Erythroblast (primary cell): ENCODE measurements around the gene SLC46A2.

Source experiments
- DNase-seq, 2 experiments: peaks; one replicate each; lab custom pipeline; 2025; lab: John Stamatoyannopoulos, UW
- GATA1 ChIP-seq: IDR thresholded peaks from 2 replicates; pipeline ENCODE4 v1.6.1; 2011; ENCODE audit warnings: low read depth, mild to moderate bottlenecking, control low read depth, low read length, moderate library complexity
- POLR2A ChIP-seq: IDR thresholded peaks from 2 replicates; pipeline ENCODE4 v1.6.1; 2011; ENCODE audit warnings: mild to moderate bottlenecking, low read length

The SLC46A2 gene

GRCh38 chr9:112890106-112891081 lies at the start of gene SLC46A2:
Gene SLC46A2 (minus strand): TSS chr9:112890876. CDS start chr9:112890681, 195 bp downstream.
- no peak for TF ChIP-seq POLR2A
- no peak for TF ChIP-seq GATA1
- no peak for DNase-seq

GRCh38 chr9:112939418-112939817 lies 48.7 kb upstream of the SLC46A2 start:
- no peak for TF ChIP-seq POLR2A
- no peak for TF ChIP-seq GATA1
- no peak for DNase-seq

DNA sequence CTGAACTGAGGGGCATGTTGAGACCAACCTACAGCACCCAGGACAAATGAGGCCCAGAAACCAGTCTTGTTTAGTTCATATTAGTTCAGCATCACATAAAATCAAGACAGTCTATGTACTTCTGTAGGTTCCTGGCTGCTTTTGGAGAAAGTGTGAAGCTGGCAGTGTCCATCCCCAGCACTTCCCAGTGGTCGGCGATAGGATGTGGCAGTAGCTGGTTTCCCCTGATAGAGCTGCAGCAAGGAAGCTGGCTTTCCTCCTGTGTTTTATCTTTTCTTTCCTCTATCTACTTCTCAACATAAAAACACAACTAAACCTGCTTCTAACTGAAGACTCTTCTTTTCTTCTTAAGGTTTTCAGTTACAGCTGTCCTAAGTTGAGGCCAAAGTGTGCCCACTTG lies 43.0 kb upstream of the SLC46A2 start:
- DNase-seq, result no peak
- no peak for TF ChIP-seq POLR2A
- TF ChIP-seq GATA1, result no peak

DNA sequence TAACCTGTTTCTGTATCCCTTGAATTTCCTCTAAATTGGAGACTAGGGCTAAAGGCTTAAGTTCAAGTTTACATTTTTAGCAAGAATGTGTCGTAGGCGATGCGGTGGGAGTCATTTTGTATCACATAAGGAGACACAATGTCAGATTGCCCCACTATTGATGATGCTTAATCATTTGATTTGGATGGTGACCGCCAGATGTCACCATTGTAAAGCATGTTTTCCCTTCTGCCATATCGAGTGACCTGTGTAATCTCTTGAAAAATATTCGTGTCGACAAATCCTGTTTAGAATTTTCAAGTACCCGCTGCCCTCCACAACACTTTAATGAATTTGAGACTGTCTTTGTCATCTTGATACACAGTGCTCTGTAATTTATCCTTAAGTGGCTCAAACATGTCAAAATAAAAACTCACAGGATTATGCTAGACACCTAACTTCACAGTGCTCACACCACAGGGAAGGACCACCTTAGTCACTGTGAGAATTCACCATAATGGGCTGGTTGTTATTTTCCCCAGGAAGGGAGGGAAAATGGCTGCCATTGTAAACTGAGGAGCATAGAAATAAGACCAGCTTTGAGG lies 34.5 kb upstream of the SLC46A2 start:
- peak; percentile 17 to 40 for DNase-seq
- TF ChIP-seq POLR2A (no peak), GATA1 (no peak)

DNA sequence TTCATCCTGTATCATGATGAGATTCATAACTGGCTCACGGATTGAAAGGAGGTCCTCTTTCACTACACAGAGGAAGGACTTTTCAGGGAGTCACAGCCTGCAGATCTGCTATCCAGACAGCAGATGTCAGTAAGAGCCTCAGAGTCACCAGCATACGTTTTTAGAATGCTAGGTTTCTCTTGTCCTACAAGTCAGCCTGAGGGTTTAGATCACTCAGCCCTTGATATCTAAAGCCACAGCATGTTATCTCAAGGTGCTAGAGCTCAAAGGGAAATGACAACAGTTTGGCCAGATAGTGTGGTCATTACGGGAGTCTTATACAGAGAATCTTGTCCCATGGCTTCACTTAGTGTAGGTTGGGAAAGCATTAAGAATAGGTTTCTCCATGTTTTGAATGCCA lies 30.9 kb upstream of the SLC46A2 start:
- TF ChIP-seq POLR2A, result no peak
- TF ChIP-seq GATA1, result no peak
- peak; percentile 26 to 53 for DNase-seq

DNA sequence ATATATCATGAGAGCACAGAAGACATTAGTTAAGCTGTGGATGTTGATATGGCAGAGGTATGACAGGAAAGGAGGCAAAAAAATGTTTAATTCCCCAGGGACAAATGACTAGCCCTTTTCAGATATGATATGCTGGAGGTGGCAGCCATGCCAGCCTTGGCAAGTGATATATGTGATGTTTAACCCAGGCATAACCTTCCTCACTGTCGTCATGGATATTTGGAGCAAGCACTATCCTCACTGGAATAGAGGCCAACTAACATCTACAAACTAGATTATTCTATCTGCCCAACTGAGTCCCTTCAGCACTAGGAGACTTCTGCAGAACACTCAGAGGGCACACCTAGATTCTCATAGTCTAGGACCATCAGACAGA lies 27.3 kb upstream of the SLC46A2 start:
- no peak for DNase-seq
- no peak for TF ChIP-seq POLR2A
- TF ChIP-seq GATA1, result no peak

DNA sequence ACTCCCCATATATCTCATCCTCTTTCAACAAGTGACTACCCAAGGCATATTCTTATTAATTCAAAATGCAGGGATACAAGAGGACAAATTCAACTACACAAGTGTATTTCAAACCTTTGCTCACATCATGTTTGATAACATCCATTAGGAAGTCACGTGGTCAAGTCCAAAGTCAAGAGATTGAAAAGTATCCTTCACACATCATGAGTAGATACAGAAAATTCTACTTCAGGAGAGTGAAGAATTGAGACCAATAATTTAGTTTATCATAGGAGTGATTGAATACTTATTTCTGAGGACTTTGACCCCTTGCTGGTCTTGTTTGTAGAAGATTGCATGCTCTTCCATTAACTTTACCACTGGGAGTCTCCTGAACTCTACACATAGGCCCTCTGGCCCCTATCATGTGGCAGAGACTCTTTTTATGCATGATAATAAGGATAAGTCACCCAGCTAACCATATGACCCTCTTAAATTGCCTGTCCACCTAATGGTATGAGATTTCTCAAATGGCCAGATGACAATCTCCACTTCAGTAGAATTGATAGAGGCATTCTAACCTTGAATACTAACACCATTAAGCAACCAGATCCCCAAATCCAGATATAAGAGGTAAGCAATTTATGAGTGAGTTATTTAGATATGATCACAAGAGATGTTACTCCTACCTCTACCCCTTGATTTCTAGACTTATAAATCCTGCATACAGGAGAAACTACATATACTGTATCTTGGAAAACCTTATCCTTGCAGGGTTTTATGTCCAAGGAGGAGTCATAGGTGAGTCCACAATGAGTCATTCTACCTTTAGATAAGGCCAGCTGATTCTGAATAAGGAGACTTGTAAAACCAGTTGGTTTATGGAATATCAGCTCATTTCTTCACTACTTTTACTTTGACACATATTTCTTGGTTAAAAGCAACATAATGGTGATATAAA lies 26.6 kb upstream of the SLC46A2 start:
- DNase-seq, result no peak
- no peak for TF ChIP-seq GATA1
- no peak for TF ChIP-seq POLR2A

- peak; percentile 5 to 12 for DNase-seq
- TF ChIP-seq GATA1, result no peak
- TF ChIP-seq POLR2A, result no peak
Measured at GRCh38 chr9:112914524-112914923, 23.8 kb upstream of the SLC46A2 start.

GRCh38 chr9:112913326-112913725 lies 22.6 kb upstream of the SLC46A2 start:
- no peak for TF ChIP-seq POLR2A
- TF ChIP-seq GATA1, result no peak
- DNase-seq, result no peak

- no peak for TF ChIP-seq GATA1
- DNase-seq, result no peak
Measured at GRCh38 chr9:112912636-112913035, 22.0 kb upstream of the SLC46A2 start.

GRCh38 chr9:112911736-112912135 lies 21.1 kb upstream of the SLC46A2 start:
- no peak for DNase-seq
- TF ChIP-seq POLR2A (no peak), GATA1 (no peak)

- TF ChIP-seq GATA1 (no peak), POLR2A (no peak)
- no peak for DNase-seq
Measured at GRCh38 chr9:112905084-112905483, 14.4 kb upstream of the SLC46A2 start.

DNA sequence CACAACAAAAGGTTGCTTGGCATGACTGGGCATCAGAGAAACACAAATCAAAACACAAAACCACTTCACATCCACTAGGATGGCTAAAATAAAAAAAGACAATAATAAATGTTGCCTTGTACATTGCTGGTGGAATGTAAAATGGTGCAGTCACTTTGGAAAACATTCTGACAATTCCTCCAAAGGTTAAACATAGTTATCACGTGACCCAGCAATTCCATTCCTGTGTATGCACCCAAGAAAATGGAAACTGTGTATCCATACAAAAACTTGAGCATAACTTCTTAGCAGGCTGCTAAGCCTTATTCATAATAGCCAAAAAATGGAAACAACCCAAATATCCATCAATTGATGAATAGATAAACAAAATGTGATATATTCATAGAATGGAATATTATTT lies 10.2 kb upstream of the SLC46A2 start:
- no peak for TF ChIP-seq GATA1
- no peak for TF ChIP-seq POLR2A
- DNase-seq, result no peak
